Liver (tissue), 3 donors: ENCODE data around the gene COL26A1.

Experiments used
- EGR1 ChIP-seq, 2 donors: IDR thresholded peaks; 2 replicates each; pipeline ENCODE4 v1.6.1; 2016 to 2018; ENCODE audit warnings: antibody characterized with exemption in 2 of 2, low read depth in 2 of 2
- FOXA1 ChIP-seq: IDR thresholded peaks from 2 replicates; pipeline ENCODE4 v1.6.1; 2016; ENCODE audit warnings: antibody characterized with exemption
- GABPA ChIP-seq, 2 donors: IDR thresholded peaks in 1 of 2; conservative IDR thresholded peaks in 1 of 2; 2 replicates each; pipeline ENCODE4 v1.6.1; 2016; ENCODE audit warnings: antibody characterized with exemption in 2 of 2, mild to moderate bottlenecking in 1 of 2, moderate library complexity in 1 of 2
- HNF4G ChIP-seq: IDR thresholded peaks from 2 replicates; pipeline ENCODE4 v1.6.1; 2016; ENCODE audit warnings: antibody characterized with exemption
- JUND ChIP-seq, 2 donors: IDR thresholded peaks; 2 replicates each; pipeline ENCODE4 v1.6.1; 2016; ENCODE audit warnings: antibody characterized with exemption in 2 of 2
- RAD21 ChIP-seq, 2 donors: IDR thresholded peaks; 2 replicates each; pipeline ENCODE4 v1.6.1; 2016; ENCODE audit warnings: antibody characterized with exemption in 2 of 2, mild to moderate bottlenecking in 2 of 2
- SP1 ChIP-seq: IDR thresholded peaks from 2 replicates; pipeline ENCODE4 v1.6.1; 2018; ENCODE audit warnings: antibody characterized with exemption, mild to moderate bottlenecking
- TAF1 ChIP-seq: conservative IDR thresholded peaks from 2 replicates; pipeline ENCODE4 v1.6.1; 2016; ENCODE audit warnings: antibody characterized with exemption, mild to moderate bottlenecking
- YY1 ChIP-seq: IDR thresholded peaks from 2 replicates; pipeline ENCODE4 v1.6.1; 2016; ENCODE audit warnings: antibody characterized with exemption, mild to moderate bottlenecking
- TF ChIP-seq, protein P1 (sequence below): fragments of 150-350 bp; IDR thresholded peaks from 2 replicates; pipeline ENCODE4 v1.5.1; 2017; ENCODE audit warnings: improper control_type of control experiment, low read depth, low read length; ENCODE audit not compliant: missing input control
- TF ChIP-seq, protein P2 (sequence below): IDR thresholded peaks from 2 replicates; pipeline ENCODE4 v1.6.1; 2016; ENCODE audit warnings: antibody characterized with exemption, mild to moderate bottlenecking
- TF ChIP-seq, protein P3 (sequence below): IDR thresholded peaks from 2 replicates; pipeline ENCODE4 v1.6.1; 2016; ENCODE audit warnings: antibody characterized with exemption
- TF ChIP-seq, protein P4 (sequence below): IDR thresholded peaks from 2 replicates; pipeline ENCODE4 v1.6.1; 2016; ENCODE audit warnings: antibody characterized with exemption
- TF ChIP-seq, protein P5 (sequence below): IDR thresholded peaks from 2 replicates; pipeline ENCODE4 v1.6.1; 2016; ENCODE audit warnings: antibody characterized with exemption
- donor health status: healthy.
- donor health status: healthy.

DNA sequence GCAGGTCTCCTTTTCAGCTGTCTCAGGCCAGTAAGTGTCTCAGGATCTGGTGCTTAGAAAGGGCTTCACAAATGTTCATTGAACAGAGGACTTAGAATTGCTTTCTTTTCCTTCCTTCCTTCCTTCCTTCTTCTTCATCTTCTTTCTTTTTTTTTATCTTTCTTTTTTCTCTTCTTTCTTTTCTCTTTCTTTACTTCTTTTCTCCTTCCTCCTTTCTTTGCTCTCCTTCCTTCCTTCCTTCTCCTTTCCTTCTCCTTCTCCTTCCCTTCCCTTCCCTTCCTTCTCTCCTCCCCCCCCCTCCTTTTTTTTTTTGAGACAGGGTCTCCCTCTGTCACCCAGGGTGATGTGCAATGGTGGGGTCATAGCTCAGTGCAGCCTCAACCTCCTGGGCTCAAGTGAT is 34.6 kb downstream of the COL26A1 start:
- TF ChIP-seq, protein P1, sequence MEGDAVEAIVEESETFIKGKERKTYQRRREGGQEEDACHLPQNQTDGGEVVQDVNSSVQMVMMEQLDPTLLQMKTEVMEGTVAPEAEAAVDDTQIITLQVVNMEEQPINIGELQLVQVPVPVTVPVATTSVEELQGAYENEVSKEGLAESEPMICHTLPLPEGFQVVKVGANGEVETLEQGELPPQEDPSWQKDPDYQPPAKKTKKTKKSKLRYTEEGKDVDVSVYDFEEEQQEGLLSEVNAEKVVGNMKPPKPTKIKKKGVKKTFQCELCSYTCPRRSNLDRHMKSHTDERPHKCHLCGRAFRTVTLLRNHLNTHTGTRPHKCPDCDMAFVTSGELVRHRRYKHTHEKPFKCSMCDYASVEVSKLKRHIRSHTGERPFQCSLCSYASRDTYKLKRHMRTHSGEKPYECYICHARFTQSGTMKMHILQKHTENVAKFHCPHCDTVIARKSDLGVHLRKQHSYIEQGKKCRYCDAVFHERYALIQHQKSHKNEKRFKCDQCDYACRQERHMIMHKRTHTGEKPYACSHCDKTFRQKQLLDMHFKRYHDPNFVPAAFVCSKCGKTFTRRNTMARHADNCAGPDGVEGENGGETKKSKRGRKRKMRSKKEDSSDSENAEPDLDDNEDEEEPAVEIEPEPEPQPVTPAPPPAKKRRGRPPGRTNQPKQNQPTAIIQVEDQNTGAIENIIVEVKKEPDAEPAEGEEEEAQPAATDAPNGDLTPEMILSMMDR, result no peak
- TF ChIP-seq RAD21 (IDR thresholded peaks at IDR 0.05) (no peak), YY1 (no peak), HNF4G (no peak), TAF1 (no peak), SP1 (no peak), GABPA (IDR thresholded peaks at IDR 0.05 in 1 of 2, conservative IDR thresholded peaks at IDR 0.05 in 1 of 2) (no peak), EGR1 (IDR thresholded peaks at IDR 0.05; ENCODE audit: low read depth in 2 of 2) (no peak), JUND (IDR thresholded peaks at IDR 0.05) (no peak), FOXA1 (no peak)
- TF ChIP-seq, protein P2, sequence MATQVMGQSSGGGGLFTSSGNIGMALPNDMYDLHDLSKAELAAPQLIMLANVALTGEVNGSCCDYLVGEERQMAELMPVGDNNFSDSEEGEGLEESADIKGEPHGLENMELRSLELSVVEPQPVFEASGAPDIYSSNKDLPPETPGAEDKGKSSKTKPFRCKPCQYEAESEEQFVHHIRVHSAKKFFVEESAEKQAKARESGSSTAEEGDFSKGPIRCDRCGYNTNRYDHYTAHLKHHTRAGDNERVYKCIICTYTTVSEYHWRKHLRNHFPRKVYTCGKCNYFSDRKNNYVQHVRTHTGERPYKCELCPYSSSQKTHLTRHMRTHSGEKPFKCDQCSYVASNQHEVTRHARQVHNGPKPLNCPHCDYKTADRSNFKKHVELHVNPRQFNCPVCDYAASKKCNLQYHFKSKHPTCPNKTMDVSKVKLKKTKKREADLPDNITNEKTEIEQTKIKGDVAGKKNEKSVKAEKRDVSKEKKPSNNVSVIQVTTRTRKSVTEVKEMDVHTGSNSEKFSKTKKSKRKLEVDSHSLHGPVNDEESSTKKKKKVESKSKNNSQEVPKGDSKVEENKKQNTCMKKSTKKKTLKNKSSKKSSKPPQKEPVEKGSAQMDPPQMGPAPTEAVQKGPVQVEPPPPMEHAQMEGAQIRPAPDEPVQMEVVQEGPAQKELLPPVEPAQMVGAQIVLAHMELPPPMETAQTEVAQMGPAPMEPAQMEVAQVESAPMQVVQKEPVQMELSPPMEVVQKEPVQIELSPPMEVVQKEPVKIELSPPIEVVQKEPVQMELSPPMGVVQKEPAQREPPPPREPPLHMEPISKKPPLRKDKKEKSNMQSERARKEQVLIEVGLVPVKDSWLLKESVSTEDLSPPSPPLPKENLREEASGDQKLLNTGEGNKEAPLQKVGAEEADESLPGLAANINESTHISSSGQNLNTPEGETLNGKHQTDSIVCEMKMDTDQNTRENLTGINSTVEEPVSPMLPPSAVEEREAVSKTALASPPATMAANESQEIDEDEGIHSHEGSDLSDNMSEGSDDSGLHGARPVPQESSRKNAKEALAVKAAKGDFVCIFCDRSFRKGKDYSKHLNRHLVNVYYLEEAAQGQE, result no peak
- TF ChIP-seq, protein P3, sequence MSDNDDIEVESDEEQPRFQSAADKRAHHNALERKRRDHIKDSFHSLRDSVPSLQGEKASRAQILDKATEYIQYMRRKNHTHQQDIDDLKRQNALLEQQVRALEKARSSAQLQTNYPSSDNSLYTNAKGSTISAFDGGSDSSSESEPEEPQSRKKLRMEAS, result no peak
- TF ChIP-seq, protein P4, sequence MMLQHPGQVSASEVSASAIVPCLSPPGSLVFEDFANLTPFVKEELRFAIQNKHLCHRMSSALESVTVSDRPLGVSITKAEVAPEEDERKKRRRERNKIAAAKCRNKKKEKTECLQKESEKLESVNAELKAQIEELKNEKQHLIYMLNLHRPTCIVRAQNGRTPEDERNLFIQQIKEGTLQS, result no peak
- TF ChIP-seq, protein P5, sequence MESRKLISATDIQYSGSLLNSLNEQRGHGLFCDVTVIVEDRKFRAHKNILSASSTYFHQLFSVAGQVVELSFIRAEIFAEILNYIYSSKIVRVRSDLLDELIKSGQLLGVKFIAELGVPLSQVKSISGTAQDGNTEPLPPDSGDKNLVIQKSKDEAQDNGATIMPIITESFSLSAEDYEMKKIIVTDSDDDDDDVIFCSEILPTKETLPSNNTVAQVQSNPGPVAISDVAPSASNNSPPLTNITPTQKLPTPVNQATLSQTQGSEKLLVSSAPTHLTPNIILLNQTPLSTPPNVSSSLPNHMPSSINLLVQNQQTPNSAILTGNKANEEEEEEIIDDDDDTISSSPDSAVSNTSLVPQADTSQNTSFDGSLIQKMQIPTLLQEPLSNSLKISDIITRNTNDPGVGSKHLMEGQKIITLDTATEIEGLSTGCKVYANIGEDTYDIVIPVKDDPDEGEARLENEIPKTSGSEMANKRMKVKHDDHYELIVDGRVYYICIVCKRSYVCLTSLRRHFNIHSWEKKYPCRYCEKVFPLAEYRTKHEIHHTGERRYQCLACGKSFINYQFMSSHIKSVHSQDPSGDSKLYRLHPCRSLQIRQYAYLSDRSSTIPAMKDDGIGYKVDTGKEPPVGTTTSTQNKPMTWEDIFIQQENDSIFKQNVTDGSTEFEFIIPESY, result no peak
